ENCODE results near the gene GTF2A1L.

DNA sequence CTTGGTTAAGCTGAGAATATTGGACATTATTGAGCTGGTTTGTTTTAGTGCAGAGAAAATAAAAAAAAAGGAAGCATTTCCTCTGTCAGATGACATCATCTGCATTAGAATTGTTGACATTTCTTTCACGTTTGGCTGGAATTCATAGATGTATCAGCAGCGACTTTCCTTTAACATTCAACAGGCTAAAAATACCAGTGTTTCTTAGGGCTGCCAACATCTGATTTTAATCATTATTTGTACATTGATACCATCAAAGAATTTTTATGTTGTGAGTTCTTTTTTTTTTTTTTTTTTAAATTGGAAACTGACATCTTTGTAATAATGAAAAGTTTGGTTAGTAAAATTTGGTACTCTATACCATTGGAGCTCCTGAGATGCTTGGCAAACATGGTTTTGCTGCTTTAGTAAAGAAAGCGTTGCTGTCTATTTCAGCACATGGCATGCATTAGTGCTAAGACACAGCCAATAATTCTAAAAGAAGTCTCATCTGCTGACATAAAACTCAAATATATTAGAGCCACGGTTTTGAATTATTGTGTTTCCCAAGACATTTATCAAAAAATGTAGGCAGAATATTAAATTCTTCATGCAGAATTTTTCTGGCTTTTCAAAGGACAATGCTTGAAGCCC lies 33.6 kb downstream of the GTF2A1L start:
- TF ChIP-seq POLR2AphosphoS5 (IDR thresholded peaks at IDR 0.05; ENCODE audit: low read depth, low read length) (no peak), POLR2A (IDR thresholded peaks at IDR 0.05; ENCODE audit: borderline replicate concordance, extremely low read depth, insufficient read depth, insufficient read length) (no peak), JUND (IDR thresholded peaks at IDR 0.05) (no peak), CTCF (IDR thresholded peaks at IDR 0.05 in 2 of 3, conservative IDR thresholded peaks at IDR 0.05 in 1 of 3; ENCODE audit: borderline replicate concordance in 1 of 3, insufficient read depth in 1 of 3, low read depth in 2 of 3, low read length in 2 of 3) (no peak), EZH2 (IDR thresholded peaks at IDR 0.05) (no peak)
